ENCODE measurements around the gene GMDS. TPM values are rescaled to one million over a fixed set of nuclear protein-coding genes. Genes with fewer than 3 reads are reported as not detected.

Gene GMDS
- total and polyA plus RNA-seq, 2 donors (not counting 1 experiment from before 2014, with no cell fraction given) = 11.5 to 16.4 TPM

GRCh38 chr6:2116496-2116895, 128.9 kb downstream of the GMDS start:
- ChIA-PET POLR2A (no interaction called here), CTCF (no interaction called here)
- no peaks in the 10 kb centered on the region for H3K27me3 ChIP-seq (replicated peaks in 1 of 4; ENCODE audit: control extremely low read depth in 1 of 4, control insufficient read depth in 3 of 4, insufficient read depth in 4 of 4, low read length in 3 of 4)
- Mint-ChIP-seq H3K27me3 (no peaks in the 10 kb centered on the region), H3K4me3 (no peak overlapping the region), H3K27ac (no peak overlapping the region), H3K4me1 (peaks cover 3% of the 10 kb centered on the region), H3K9me3 (ENCODE audit: insufficient read depth) (no peaks in the 10 kb centered on the region)
- ATAC-seq (ENCODE audit: low read depth) = no peak
- no peaks in the 10 kb centered on the region for H4K20me1 ChIP-seq (ENCODE audit: control insufficient read depth, insufficient read depth, low read length, poor library complexity, severe bottlenecking)
- H3K4me1 ChIP-seq (ENCODE audit: control insufficient read depth in 2 of 2, insufficient read depth in 2 of 2, low read length in 2 of 2) = no peaks in the 10 kb centered on the region
- H3K36me3 ChIP-seq (replicated peaks in 1 of 2; ENCODE audit: control extremely low read depth in 1 of 2, control insufficient read depth in 1 of 2, extremely low read depth in 1 of 2, insufficient read depth in 2 of 2, low read length in 1 of 2) = peaks cover 0 to 2% of the 10 kb centered on the region in 2 experiments
- no peak overlapping the region for H3K27ac ChIP-seq (ENCODE audit: low read length in 2 of 2)
- no peaks in the 10 kb centered on the region for H3K79me2 ChIP-seq (ENCODE audit: control insufficient read depth, insufficient read depth, low read length)
- no peak overlapping the region for H3K4me2 ChIP-seq (replicated peaks; ENCODE audit: low read depth, low read length, poor library complexity, severe bottlenecking)
- no peak overlapping the region for H3K4me3 ChIP-seq (ENCODE audit: control extremely low read depth in 1 of 5, extremely low read depth in 1 of 5, insufficient read depth in 1 of 5, low read depth in 2 of 5, low read length in 4 of 5)
- intact Hi-C loops (cut with micrococcal nuclease) = no loop called here
- H3K9me3 ChIP-seq (ENCODE audit: control extremely low read depth in 1 of 3, control insufficient read depth in 2 of 3, insufficient read depth in 1 of 3, low read length in 2 of 3) = no peaks in the 10 kb centered on the region
- 96% methylated on average over 2 of the region's 2 CpGs for WGBS (ENCODE audit: insufficient coverage)
- no peak overlapping the region for H2AFZ ChIP-seq (ENCODE audit: insufficient read depth, low read depth, low read length, poor library complexity, severe bottlenecking)
- TF ChIP-seq CTCF (IDR thresholded peaks at IDR 0.05) = no peak
- no peak for TF ChIP-seq EZH2 (IDR thresholded peaks at IDR 0.05; ENCODE audit: borderline replicate concordance, insufficient read depth, low read depth, low read length, poor library complexity, severe bottlenecking)
- H3K9ac ChIP-seq (ENCODE audit: low read length) = no peak overlapping the region
- DNase-seq = no peak

GRCh38 chr6:2114100-2114499, 131.3 kb downstream of the GMDS start:
- no CpG with 5 or more reads among the region's 1 CpG for WGBS (ENCODE audit: insufficient coverage)
- ChIA-PET CTCF (interaction anchor here (1.7 kb wide), 1 partner anchor 10 kb away, joined by 5 read pairs; no protein-coding TSS in a partner anchor), POLR2A (no interaction called here)
- Histone ChIP-seq H4K20me1 (ENCODE audit: control insufficient read depth, insufficient read depth, low read length, poor library complexity, severe bottlenecking) (no peaks in the 10 kb centered on the region), H3K4me3 (ENCODE audit: control extremely low read depth in 1 of 5, extremely low read depth in 1 of 5, insufficient read depth in 1 of 5, low read depth in 2 of 5, low read length in 4 of 5) (no peak overlapping the region), H3K36me3 (replicated peaks in 1 of 2; ENCODE audit: control extremely low read depth in 1 of 2, control insufficient read depth in 1 of 2, extremely low read depth in 1 of 2, insufficient read depth in 2 of 2, low read length in 1 of 2) (peaks cover 0 to 2% of the 10 kb centered on the region in 2 experiments), H2AFZ (ENCODE audit: insufficient read depth, low read depth, low read length, poor library complexity, severe bottlenecking) (no peak overlapping the region), H3K79me2 (ENCODE audit: control insufficient read depth, insufficient read depth, low read length) (no peaks in the 10 kb centered on the region), H3K9ac (ENCODE audit: low read length) (no peak overlapping the region), H3K27ac (ENCODE audit: low read length in 2 of 2) (no peak overlapping the region), H3K4me1 (ENCODE audit: control insufficient read depth in 2 of 2, insufficient read depth in 2 of 2, low read length in 2 of 2) (no peaks in the 10 kb centered on the region), H3K27me3 (replicated peaks in 1 of 4; ENCODE audit: control extremely low read depth in 1 of 4, control insufficient read depth in 3 of 4, insufficient read depth in 4 of 4, low read length in 3 of 4) (no peaks in the 10 kb centered on the region), H3K9me3 (ENCODE audit: control extremely low read depth in 1 of 3, control insufficient read depth in 2 of 3, insufficient read depth in 1 of 3, low read length in 2 of 3) (no peaks in the 10 kb centered on the region), H3K4me2 (replicated peaks; ENCODE audit: low read depth, low read length, poor library complexity, severe bottlenecking) (no peak overlapping the region)
- DNase-seq = no peak
- no peak for TF ChIP-seq EZH2 (IDR thresholded peaks at IDR 0.05; ENCODE audit: borderline replicate concordance, insufficient read depth, low read depth, low read length, poor library complexity, severe bottlenecking)
- no peak for TF ChIP-seq CTCF (IDR thresholded peaks at IDR 0.05)
- Mint-ChIP-seq H3K27me3 (no peaks in the 10 kb centered on the region), H3K27ac (no peak overlapping the region), H3K4me1 (peaks cover 9% of the 10 kb centered on the region), H3K9me3 (ENCODE audit: insufficient read depth) (no peaks in the 10 kb centered on the region), H3K4me3 (no peak overlapping the region)
- intact Hi-C loops (cut with micrococcal nuclease) = no loop called here
- ATAC-seq (ENCODE audit: low read depth) = no peak
